Chondrocyte (in vitro differentiated cells): ENCODE data around the gene PRSS12. TPM values are rescaled to one million over a fixed set of nuclear protein-coding genes. Genes with fewer than 3 reads are reported as not detected.

ENCODE experiments used
- DNase-seq: peaks from one replicate; pipeline ENCODE4 v3.0.0; 2021; ENCODE audit warnings: mixed read lengths, low spot score
- H3K27ac Mint-ChIP-seq: one replicate; pipeline ENCODE4 v1.8.0; 2021; ENCODE audit warnings: mild to moderate bottlenecking, moderate library complexity, mixed read lengths; ENCODE audit not compliant: unreplicated experiment
- H3K27me3 Mint-ChIP-seq: 2 replicates; pipeline ENCODE4 v1.8.0; 2021; ENCODE audit warnings: low read depth, mixed read lengths
- H3K36me3 Mint-ChIP-seq: 2 replicates; pipeline ENCODE4 v1.8.0; 2021; ENCODE audit warnings: low read depth, mixed read lengths
- H3K4me1 Mint-ChIP-seq: 2 replicates; pipeline ENCODE4 v1.8.0; 2021; ENCODE audit warnings: low read depth, mild to moderate bottlenecking, mixed read lengths
- H3K4me3 Mint-ChIP-seq: one replicate; pipeline ENCODE4 v1.8.0; 2021; ENCODE audit warnings: mild to moderate bottlenecking, moderate library complexity, mixed read lengths; ENCODE audit not compliant: unreplicated experiment
- H3K9me3 Mint-ChIP-seq: 2 replicates; pipeline ENCODE4 v1.8.0; 2021; ENCODE audit warnings: low read depth, mixed read lengths
- total RNA-seq: library from RNA; stranded (reverse); gene quantifications from 3 replicates; pipeline ENCODE4 v1.2.1, GENCODE V29; 2021
- TF ChIP-seq, protein P1 (sequence below): fragments of 200-600 bp; sonication (generic); IDR thresholded peaks from 2 replicates; pipeline ENCODE4 v1.5.0; 2021; ENCODE audit warnings: antibody characterized with exemption, mild to moderate bottlenecking, moderate library complexity

Gene PRSS12
- total RNA-seq, 1 donor from 2014 or later = 15.3 TPM

DNA sequence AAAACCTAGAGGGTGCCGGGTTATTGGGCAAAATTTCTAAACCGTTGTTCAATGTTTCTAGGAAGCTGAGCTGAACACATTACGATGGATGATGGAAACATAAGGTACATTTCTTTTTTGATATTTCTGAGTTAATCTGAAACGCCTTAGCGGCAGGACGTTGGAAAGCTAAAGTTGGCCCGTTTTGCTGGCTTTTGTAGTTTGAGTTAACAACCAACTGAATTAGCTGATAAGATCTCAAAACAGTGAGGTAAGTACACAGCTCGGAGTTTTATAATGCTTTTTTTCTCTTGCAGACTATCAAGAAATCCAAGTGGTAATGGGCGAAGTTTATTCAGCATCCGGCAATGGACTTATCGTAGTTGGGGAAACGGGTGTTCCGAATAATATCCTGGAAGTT is 73.5 kb downstream of the PRSS12 start:
- H3K4me3 Mint-ChIP-seq = peak overlapping the region; percentile 80
- no peak for DNase-seq
- H3K27ac Mint-ChIP-seq = peak overlapping the region; percentile 94
- TF ChIP-seq, protein P1, sequence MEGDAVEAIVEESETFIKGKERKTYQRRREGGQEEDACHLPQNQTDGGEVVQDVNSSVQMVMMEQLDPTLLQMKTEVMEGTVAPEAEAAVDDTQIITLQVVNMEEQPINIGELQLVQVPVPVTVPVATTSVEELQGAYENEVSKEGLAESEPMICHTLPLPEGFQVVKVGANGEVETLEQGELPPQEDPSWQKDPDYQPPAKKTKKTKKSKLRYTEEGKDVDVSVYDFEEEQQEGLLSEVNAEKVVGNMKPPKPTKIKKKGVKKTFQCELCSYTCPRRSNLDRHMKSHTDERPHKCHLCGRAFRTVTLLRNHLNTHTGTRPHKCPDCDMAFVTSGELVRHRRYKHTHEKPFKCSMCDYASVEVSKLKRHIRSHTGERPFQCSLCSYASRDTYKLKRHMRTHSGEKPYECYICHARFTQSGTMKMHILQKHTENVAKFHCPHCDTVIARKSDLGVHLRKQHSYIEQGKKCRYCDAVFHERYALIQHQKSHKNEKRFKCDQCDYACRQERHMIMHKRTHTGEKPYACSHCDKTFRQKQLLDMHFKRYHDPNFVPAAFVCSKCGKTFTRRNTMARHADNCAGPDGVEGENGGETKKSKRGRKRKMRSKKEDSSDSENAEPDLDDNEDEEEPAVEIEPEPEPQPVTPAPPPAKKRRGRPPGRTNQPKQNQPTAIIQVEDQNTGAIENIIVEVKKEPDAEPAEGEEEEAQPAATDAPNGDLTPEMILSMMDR = peak; percentile 9
- no peaks in the 10 kb centered on the region for H3K27me3 Mint-ChIP-seq
- no peaks in the 10 kb centered on the region for H3K9me3 Mint-ChIP-seq
- H3K4me1 Mint-ChIP-seq = peaks cover 35% of the 10 kb centered on the region
- H3K36me3 Mint-ChIP-seq = peaks cover 7% of the 10 kb centered on the region

DNA sequence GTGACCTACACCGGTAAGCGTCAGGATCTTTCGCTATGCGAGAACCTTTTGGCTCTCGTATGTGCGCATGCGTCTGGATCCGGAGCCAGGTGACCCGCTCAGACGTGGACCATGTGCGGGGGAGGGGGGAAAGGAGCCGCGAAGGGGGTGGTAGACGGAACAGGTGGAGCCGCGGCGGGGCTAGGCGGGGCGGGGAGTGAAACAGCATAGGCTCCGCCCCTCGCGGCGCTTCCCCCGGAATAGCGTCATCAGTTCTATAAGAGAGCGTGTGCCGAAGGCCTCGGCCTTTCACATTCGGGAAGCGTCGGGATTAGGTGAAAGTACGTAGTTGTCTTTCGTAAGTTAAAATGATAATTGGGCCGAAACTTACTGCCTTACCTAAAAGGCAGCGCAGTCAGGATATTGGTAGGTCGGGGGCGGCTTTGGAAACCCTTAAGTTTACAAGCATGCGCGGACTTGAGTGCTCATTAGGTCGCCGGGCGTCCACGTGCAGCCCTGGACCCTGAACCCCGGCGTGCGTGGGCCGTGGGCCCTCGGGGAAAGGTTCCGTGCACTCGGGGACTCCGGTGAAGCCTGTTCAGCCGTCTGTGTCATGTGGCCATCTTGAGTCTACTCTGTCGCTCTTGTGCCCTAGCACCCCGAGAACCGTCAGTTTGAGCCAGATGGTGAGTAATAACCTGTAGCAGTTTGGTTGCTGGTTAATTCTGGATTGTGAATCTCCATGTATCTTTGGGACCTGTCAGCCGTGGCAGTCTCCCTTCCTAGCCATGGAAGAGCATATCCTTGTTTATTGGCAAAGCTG is 74.1 kb downstream of the PRSS12 start:
- Mint-ChIP-seq H3K36me3 (peaks cover 7% of the 10 kb centered on the region), H3K4me1 (peaks cover 35% of the 10 kb centered on the region), H3K4me3 (peak overlapping the region; percentile 80), H3K27ac (peak overlapping the region; percentile 94), H3K9me3 (no peaks in the 10 kb centered on the region), H3K27me3 (no peaks in the 10 kb centered on the region)
- peak; percentile 97 for DNase-seq
- TF ChIP-seq, protein P1 = peak; percentile 10

DNA sequence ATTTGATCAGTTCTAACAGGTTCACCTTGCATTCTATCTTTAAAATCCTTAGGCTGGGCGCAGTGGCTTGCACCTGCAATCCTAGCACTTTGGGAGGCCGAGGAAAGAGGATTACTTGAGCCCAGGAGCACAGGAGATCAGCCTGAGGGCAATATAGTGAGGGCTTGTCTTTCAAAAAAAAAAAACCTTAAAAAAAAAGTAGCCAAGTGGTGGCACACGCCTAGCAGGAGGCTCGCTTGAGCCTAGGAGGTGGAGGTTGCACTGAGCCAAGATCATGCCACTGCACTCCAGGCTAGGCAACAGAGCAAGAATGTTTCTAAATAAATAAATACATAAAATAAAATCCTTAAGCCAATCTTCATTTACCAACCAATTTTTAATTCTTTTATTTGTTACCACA is 75.6 kb downstream of the PRSS12 start:
- peaks cover 35% of the 10 kb centered on the region for H3K4me1 Mint-ChIP-seq
- H3K9me3 Mint-ChIP-seq = no peaks in the 10 kb centered on the region
- H3K27me3 Mint-ChIP-seq = no peaks in the 10 kb centered on the region
- no peak for DNase-seq
- TF ChIP-seq, protein P1 = no peak
- H3K36me3 Mint-ChIP-seq = peaks cover 7% of the 10 kb centered on the region
- H3K4me3 Mint-ChIP-seq = no peak overlapping the region
- no peak overlapping the region for H3K27ac Mint-ChIP-seq

DNA sequence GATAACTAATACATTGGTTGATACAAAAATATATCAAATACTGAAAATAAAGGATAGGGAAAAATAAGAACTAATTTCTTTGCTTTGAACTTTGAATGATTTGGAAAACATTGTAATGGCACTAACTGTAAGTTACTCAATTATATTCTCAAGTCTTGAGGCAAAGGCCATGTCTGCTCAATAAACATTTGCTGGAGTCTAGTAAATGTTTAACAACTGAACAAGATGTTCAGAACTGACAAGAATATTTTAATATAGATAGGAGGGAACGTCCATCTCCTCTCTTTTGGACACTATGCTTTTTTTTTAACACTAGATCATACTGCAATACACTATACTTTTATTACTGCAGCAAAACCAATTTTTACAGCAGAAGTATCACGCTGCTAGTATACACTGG is 76.2 kb downstream of the PRSS12 start:
- TF ChIP-seq, protein P1 = no peak
- H3K4me1 Mint-ChIP-seq = peaks cover 30% of the 10 kb centered on the region
- H3K27me3 Mint-ChIP-seq = no peaks in the 10 kb centered on the region
- DNase-seq = no peak
- no peak overlapping the region for H3K4me3 Mint-ChIP-seq
- no peaks in the 10 kb centered on the region for H3K9me3 Mint-ChIP-seq
- peaks cover 7% of the 10 kb centered on the region for H3K36me3 Mint-ChIP-seq
- H3K27ac Mint-ChIP-seq = no peak overlapping the region

DNA sequence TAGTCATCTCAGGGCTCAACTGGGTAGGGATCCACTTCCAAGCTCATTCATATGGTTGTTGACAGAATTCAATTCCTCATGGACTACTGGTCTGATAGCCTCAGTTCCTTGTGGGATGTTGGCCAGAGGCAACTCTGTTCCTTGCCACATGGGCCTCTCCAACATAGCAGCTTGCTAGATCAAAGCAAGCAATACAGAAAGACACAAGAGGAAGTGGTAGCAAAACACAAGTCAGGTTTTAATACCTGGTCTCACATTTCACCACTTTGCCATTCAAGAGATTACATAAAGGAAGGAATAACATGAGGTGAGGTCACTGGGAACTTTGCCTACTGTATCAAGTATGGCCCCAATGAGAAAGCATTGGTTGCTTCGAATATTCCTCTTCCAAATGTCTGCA is 79.2 kb downstream of the PRSS12 start:
- TF ChIP-seq, protein P1 = no peak
- no peaks in the 10 kb centered on the region for H3K36me3 Mint-ChIP-seq
- peaks cover 1% of the 10 kb centered on the region for H3K27me3 Mint-ChIP-seq
- no peak overlapping the region for H3K4me3 Mint-ChIP-seq
- H3K9me3 Mint-ChIP-seq = no peaks in the 10 kb centered on the region
- DNase-seq = no peak
- no peak overlapping the region for H3K27ac Mint-ChIP-seq
- peaks cover 10% of the 10 kb centered on the region for H3K4me1 Mint-ChIP-seq
